ENCODE measurements around the gene BZW2.

BZW2 gene

GRCh38 chr7:16698200-16698905 lies 52.4 kb downstream of the BZW2 start:
- TF ChIP-seq CTCF (IDR thresholded peaks at IDR 0.05), result no peak
- no peak overlapping the region for H3K27ac ChIP-seq
- DNase-seq (ENCODE audit: low spot score), result no peak
- no peak overlapping the region for H3K4me3 ChIP-seq

GRCh38 chr7:16702441-16702840 lies 56.5 kb downstream of the BZW2 start:
- H3K4me3 ChIP-seq, result no peak overlapping the region
- no peak for TF ChIP-seq CTCF (IDR thresholded peaks at IDR 0.05)
- H3K27ac ChIP-seq, result no peak overlapping the region
- DNase-seq (ENCODE audit: low spot score), result no peak

GRCh38 chr7:16708511-16708910 lies 62.5 kb downstream of the BZW2 start:
- no peak for DNase-seq (ENCODE audit: low spot score)
- H3K27ac ChIP-seq, result no peak overlapping the region
- no peak for TF ChIP-seq CTCF (IDR thresholded peaks at IDR 0.05)
- H3K4me3 ChIP-seq, result no peak overlapping the region

GRCh38 chr7:16708980-16709379 lies 63.0 kb downstream of the BZW2 start:
- no peak for DNase-seq (ENCODE audit: low spot score)
- no peak for TF ChIP-seq CTCF (IDR thresholded peaks at IDR 0.05)
- H3K4me3 ChIP-seq, result no peak overlapping the region
- no peak overlapping the region for H3K27ac ChIP-seq

GRCh38 chr7:16710651-16711050 lies 64.7 kb downstream of the BZW2 start:
- Histone ChIP-seq H3K27ac (no peak overlapping the region), H3K4me3 (no peak overlapping the region)
- DNase-seq (ENCODE audit: low spot score), result no peak
- TF ChIP-seq CTCF (IDR thresholded peaks at IDR 0.05), result no peak

GRCh38 chr7:16711730-16712129 lies 65.7 kb downstream of the BZW2 start:
- TF ChIP-seq CTCF (IDR thresholded peaks at IDR 0.05), result no peak
- no peak overlapping the region for H3K27ac ChIP-seq
- no peak for DNase-seq (ENCODE audit: low spot score)
- no peak overlapping the region for H3K4me3 ChIP-seq

- no peak for TF ChIP-seq CTCF (IDR thresholded peaks at IDR 0.05)
- H3K27ac ChIP-seq, result no peak overlapping the region
- DNase-seq (ENCODE audit: low spot score), result no peak
- H3K4me3 ChIP-seq, result no peak overlapping the region
Observed at GRCh38 chr7:16712916-16713315, 66.9 kb downstream of the BZW2 start.

Measured in coronary artery (tissue), 2 donors.